Astrocyte (in vitro differentiated cells and primary cell): Measurements from ENCODE around the gene CDK5RAP2. TPM values are rescaled to one million over a fixed set of nuclear protein-coding genes. Genes with fewer than 3 reads are reported as not detected.
A peak's percentile ranks its signal among the peaks of the same experiment; 100 is the strongest.

Experiments used
- DNase-seq: peaks from one replicate; pipeline ENCODE4 v3.0.0-alpha.2; 2010; ENCODE audit warnings: low read depth
- FAIRE-seq: peaks from 2 replicates; lab custom pipeline; 2011; peaks lifted over from hg19 to GRCh38; lab: Jason Lieb, UNC
- H2AFZ ChIP-seq: 2 replicates; pipeline ENCODE4 v1.6.0; 2012; ENCODE audit warnings: low read depth, low read length, inconsistent platforms
- H3K27ac ChIP-seq: 2 replicates; pipeline ENCODE4 v1.5.1; 2011; ENCODE audit warnings: low read depth, low read length, inconsistent platforms
- H3K27me3 ChIP-seq: 2 replicates; pipeline ENCODE4 v1.6.0; 2011; ENCODE audit warnings: low read length, inconsistent platforms; ENCODE audit not compliant: insufficient read depth
- H3K36me3 ChIP-seq: 2 replicates; pipeline ENCODE4 v1.5.1; 2011; ENCODE audit warnings: low read length, inconsistent platforms; ENCODE audit not compliant: insufficient read depth
- H3K4me1 ChIP-seq: 2 replicates; pipeline ENCODE4 v1.5.1; 2011; ENCODE audit warnings: low read length, inconsistent platforms; ENCODE audit not compliant: insufficient read depth
- H3K4me2 ChIP-seq: 2 replicates; pipeline ENCODE4 v1.6.0; 2012; ENCODE audit warnings: low read length, inconsistent platforms
- H3K4me3 ChIP-seq: 2 replicates; pipeline ENCODE4 v1.5.1; 2011; ENCODE audit warnings: low read depth, mild to moderate bottlenecking, low read length, inconsistent platforms; ENCODE audit not compliant: insufficient read depth
- H3K79me2 ChIP-seq: 2 replicates; pipeline ENCODE4 v1.6.0; 2012; ENCODE audit warnings: mild to moderate bottlenecking, low read length, inconsistent platforms; ENCODE audit not compliant: insufficient read depth
- H3K9ac ChIP-seq: 2 replicates; pipeline ENCODE4 v1.6.0; 2012; ENCODE audit warnings: mild to moderate bottlenecking, low read length, inconsistent platforms
- H3K9me3 ChIP-seq: 2 replicates; pipeline ENCODE4 v1.5.1; 2012; ENCODE audit warnings: low read depth, mild to moderate bottlenecking, low read length, inconsistent platforms; ENCODE audit not compliant: insufficient read depth
- H4K20me1 ChIP-seq: 2 replicates; pipeline ENCODE4 v1.6.0; 2012; ENCODE audit warnings: low read length, inconsistent platforms; ENCODE audit not compliant: insufficient read depth
- H3K27ac Mint-ChIP-seq: one replicate; pipeline ENCODE4 v1.8.0; 2021; ENCODE audit warnings: mild to moderate bottlenecking, mixed read lengths; ENCODE audit not compliant: unreplicated experiment
- H3K27me3 Mint-ChIP-seq: one replicate; pipeline ENCODE4 v1.8.0; 2021; ENCODE audit warnings: low read depth, mixed read lengths; ENCODE audit not compliant: unreplicated experiment
- H3K36me3 Mint-ChIP-seq: one replicate; pipeline ENCODE4 v1.8.0; 2021; ENCODE audit warnings: low read depth, mixed read lengths; ENCODE audit not compliant: unreplicated experiment
- H3K4me1 Mint-ChIP-seq: one replicate; pipeline ENCODE4 v1.8.0; 2021; ENCODE audit warnings: low read depth, mixed read lengths; ENCODE audit not compliant: unreplicated experiment
- H3K4me3 Mint-ChIP-seq: one replicate; pipeline ENCODE4 v1.8.0; 2021; ENCODE audit warnings: mild to moderate bottlenecking, moderate library complexity, mixed read lengths; ENCODE audit not compliant: unreplicated experiment
- H3K9me3 Mint-ChIP-seq: one replicate; pipeline ENCODE4 v1.8.0; 2021; ENCODE audit warnings: mild to moderate bottlenecking, mixed read lengths; ENCODE audit not compliant: unreplicated experiment
- CTCF ChIP-seq: IDR thresholded peaks from 2 replicates; pipeline ENCODE4 v1.5.1; 2011; ENCODE audit warnings: low read depth, mild to moderate bottlenecking, inconsistent platforms, low read length, moderate library complexity; ENCODE audit not compliant: insufficient read depth
- EZH2 ChIP-seq: IDR thresholded peaks from 2 replicates; pipeline ENCODE4 v1.6.1; 2012; ENCODE audit warnings: mild to moderate bottlenecking, low read length, inconsistent platforms; ENCODE audit not compliant: insufficient read depth
- total RNA-seq: library from RNA; stranded (reverse); gene quantifications from 2 replicates; pipeline ENCODE4 v1.2.1, GENCODE V29; 2021

Gene CDK5RAP2
- total RNA-seq, 1 donor from 2014 or later, result 36.3 TPM

DNA sequence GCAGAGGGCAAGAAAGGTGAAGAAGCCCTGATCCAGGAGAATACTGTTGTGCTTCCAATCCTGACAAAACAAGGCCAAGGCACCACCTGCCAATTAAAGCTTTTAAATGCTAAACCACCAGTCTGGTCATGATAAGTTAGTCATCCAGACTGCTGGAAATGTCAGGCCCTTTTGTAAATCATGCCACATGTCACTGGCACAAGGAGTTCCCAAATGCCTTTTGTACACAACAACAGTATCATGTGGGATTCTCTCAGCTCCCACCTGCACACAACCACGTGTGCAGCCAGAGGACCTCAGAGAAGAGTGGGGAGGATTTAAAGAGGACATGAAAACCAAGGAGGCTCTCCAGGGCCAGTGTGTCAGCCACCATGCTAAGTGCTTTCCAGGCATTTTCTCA lies 99.3 kb downstream of the CDK5RAP2 start:
- Histone ChIP-seq H3K4me2 (no peak overlapping the region), H2AFZ (no peak overlapping the region), H3K9ac (no peak overlapping the region), H4K20me1 (no peaks in the 10 kb centered on the region), H3K4me1 (peaks cover 20% of the 10 kb centered on the region), H3K79me2 (no peaks in the 10 kb centered on the region), H3K4me3 (no peak overlapping the region), H3K27ac (no peak overlapping the region), H3K27me3 (no peaks in the 10 kb centered on the region), H3K9me3 (no peaks in the 10 kb centered on the region), H3K36me3 (no peaks in the 10 kb centered on the region)
- peaks cover 9% of the 10 kb centered on the region for H3K36me3 Mint-ChIP-seq
- no peaks in the 10 kb centered on the region for H3K27me3 Mint-ChIP-seq
- no peak for FAIRE-seq
- no peak overlapping the region for H3K4me3 Mint-ChIP-seq
- no peaks in the 10 kb centered on the region for H3K9me3 Mint-ChIP-seq
- no peak for DNase-seq
- H3K4me1 Mint-ChIP-seq, result no peaks in the 10 kb centered on the region
- TF ChIP-seq EZH2 (no peak), CTCF (no peak)
- no peak overlapping the region for H3K27ac Mint-ChIP-seq

- no peak for TF ChIP-seq CTCF
- no peak for TF ChIP-seq EZH2
- no peaks in the 10 kb centered on the region for H3K79me2 ChIP-seq
- H3K4me3 ChIP-seq, result no peak overlapping the region
- no peaks in the 10 kb centered on the region for H4K20me1 ChIP-seq
- no peak for DNase-seq
- Mint-ChIP-seq H3K27me3 (no peaks in the 10 kb centered on the region), H3K9me3 (no peaks in the 10 kb centered on the region), H3K4me1 (peaks cover 2% of the 10 kb centered on the region), H3K27ac (no peak overlapping the region), H3K36me3 (peaks cover 11% of the 10 kb centered on the region), H3K4me3 (no peak overlapping the region)
- H3K4me2 ChIP-seq, result peak overlapping the region; percentile 37
- peaks cover 4% of the 10 kb centered on the region for H3K36me3 ChIP-seq
- no peaks in the 10 kb centered on the region for H3K27me3 ChIP-seq
- H3K4me1 ChIP-seq, result peaks cover 28% of the 10 kb centered on the region
- no peaks in the 10 kb centered on the region for H3K9me3 ChIP-seq
- H2AFZ ChIP-seq, result no peak overlapping the region
- FAIRE-seq, result no peak
- H3K9ac ChIP-seq, result peak overlapping the region; percentile 16
- no peak overlapping the region for H3K27ac ChIP-seq
Measured at GRCh38 chr9:120478208-120478607, 101.8 kb downstream of the CDK5RAP2 start.

- no peaks in the 10 kb centered on the region for H3K27me3 ChIP-seq
- Mint-ChIP-seq H3K4me1 (peaks cover 2% of the 10 kb centered on the region), H3K36me3 (peaks cover 9% of the 10 kb centered on the region), H3K9me3 (no peaks in the 10 kb centered on the region), H3K4me3 (no peak overlapping the region), H3K27me3 (no peaks in the 10 kb centered on the region), H3K27ac (no peak overlapping the region)
- FAIRE-seq, result no peak
- H3K4me3 ChIP-seq, result no peak overlapping the region
- no peaks in the 10 kb centered on the region for H3K9me3 ChIP-seq
- H3K4me1 ChIP-seq, result peaks cover 28% of the 10 kb centered on the region
- TF ChIP-seq CTCF (peak; percentile 98), EZH2 (no peak)
- H4K20me1 ChIP-seq, result no peaks in the 10 kb centered on the region
- peaks cover 4% of the 10 kb centered on the region for H3K36me3 ChIP-seq
- peak; percentile 88 for DNase-seq
- peak overlapping the region; percentile 16 for H3K9ac ChIP-seq
- no peaks in the 10 kb centered on the region for H3K79me2 ChIP-seq
- H3K27ac ChIP-seq, result no peak overlapping the region
- H2AFZ ChIP-seq, result no peak overlapping the region
- H3K4me2 ChIP-seq, result peak overlapping the region; percentile 37
Measured at GRCh38 chr9:120477534-120478001, 102.4 kb downstream of the CDK5RAP2 start.
